Endothelial cell of umbilical vein (primary cell): Measurements from ENCODE around the gene CYP11A1.

Experiments
- JUN ChIP-seq: IDR thresholded peaks from 2 replicates; pipeline ENCODE4 v1.6.1; 2011; ENCODE audit warnings: borderline replicate concordance, low read depth; ENCODE audit not compliant: insufficient read length, insufficient read depth
- MYC ChIP-seq: IDR thresholded peaks from one replicate; pipeline ENCODE4 v1.6.1; 2011; ENCODE audit warnings: mild to moderate bottlenecking, low read depth, low read length
- TF ChIP-seq, protein P1 (sequence below): IDR thresholded peaks from 2 replicates; pipeline ENCODE4 v1.6.1; 2011; ENCODE audit not compliant: insufficient read depth, insufficient read length

DNA sequence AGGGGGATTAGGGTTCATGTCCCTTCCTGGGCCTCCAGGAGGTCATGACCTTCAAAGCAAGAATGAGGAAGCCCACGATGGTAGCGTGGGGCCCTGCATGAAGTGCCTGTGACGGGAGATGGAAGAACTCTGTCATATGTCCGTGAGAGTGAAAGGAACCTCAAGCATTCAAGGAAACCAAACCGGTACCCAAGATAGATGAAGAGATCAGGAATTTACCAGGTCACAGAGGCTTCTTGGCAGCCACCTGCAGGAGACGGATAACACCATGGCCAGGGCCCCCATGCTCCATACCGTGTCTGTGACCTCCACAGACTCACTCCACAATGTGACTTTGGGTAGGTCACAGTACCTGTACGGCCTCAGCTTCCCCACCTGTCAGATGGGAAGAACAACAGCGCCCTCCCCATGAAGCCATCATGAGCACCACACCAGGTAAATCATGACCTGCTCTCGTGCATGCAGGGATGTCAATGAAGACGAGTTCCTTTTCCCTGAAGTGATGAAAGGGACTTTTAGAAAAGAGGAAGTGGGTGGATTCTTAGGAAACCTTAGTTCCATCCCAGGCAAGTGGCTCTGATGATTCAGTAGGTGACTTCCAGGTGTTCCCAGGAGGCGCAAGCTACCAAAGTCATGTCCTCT lies 23.3 kb upstream of the CYP11A1 start:
- no peak for TF ChIP-seq JUN
- no peak for TF ChIP-seq MYC
- TF ChIP-seq, protein P1, sequence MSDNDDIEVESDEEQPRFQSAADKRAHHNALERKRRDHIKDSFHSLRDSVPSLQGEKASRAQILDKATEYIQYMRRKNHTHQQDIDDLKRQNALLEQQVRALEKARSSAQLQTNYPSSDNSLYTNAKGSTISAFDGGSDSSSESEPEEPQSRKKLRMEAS, result no peak
